Fibroblast of skin of left quadriceps (primary cell): ENCODE results near the gene RGL1.

ENCODE experiments used
- DNase-seq, 2 experiments: peaks; one replicate each; pipeline ENCODE4 v3.0.0-alpha.2; 2013; ENCODE audit warnings: low read depth in 2 of 2

Gene RGL1

DNA sequence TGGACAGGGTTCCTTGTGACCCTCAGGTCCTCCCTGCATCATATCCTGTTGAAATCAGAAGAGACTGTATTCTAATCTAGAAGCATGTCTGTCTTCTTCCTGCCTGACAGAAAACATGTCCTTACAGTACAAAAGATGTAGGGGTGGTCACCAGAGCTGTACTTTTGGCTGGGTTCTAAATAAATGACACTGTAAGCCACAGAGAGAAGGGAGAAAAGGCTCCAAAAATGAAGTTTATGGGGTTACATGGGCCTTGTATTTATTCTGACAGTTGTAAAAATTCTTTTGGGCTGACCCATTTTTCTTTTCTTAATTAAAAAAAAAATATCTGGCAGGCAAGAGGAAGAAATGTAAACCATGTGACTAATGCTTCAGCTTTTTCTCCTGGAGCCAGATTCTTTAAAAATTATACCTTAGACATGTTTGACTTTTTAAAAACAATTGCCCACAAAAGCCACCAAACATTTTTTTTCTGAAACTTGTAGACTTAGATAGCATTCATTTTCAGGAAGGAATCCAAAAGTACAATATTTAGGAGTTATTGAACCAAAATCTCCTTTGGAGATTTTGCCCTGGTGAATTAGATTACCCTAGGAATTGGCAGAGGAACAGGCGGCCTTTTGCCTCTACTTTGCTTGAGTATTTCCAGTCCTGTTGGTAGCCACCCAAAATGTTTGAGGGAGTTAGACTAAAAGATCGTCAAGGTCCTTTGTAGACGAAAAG is 17.1 kb downstream of the RGL1 start:
- no peak for DNase-seq

GRCh38 chr1:183824291-183824690 is 19.4 kb downstream of the RGL1 start:
- DNase-seq, result no peak

- DNase-seq, result no peak
Measured at GRCh38 chr1:183827801-183828200, 22.9 kb downstream of the RGL1 start.

DNA sequence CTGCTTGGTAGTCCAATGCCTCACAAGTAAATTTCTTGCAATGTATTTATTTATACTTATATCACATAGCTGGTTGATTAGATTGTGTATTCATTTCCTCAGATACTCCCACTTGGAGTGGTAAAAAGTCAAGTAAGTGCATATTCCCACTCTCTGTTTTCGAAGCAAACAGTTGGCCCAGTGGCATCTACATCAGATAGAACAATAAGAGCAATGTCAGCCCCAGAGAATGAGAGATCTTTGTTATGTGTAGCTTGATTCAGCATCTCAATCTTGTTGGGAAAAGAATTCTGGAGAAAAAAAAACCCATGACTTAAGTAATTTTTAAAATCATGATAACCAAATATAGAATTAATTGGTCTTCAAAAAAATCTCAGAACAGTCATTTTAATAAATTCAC is 25.5 kb downstream of the RGL1 start:
- DNase-seq, result no peak

DNA sequence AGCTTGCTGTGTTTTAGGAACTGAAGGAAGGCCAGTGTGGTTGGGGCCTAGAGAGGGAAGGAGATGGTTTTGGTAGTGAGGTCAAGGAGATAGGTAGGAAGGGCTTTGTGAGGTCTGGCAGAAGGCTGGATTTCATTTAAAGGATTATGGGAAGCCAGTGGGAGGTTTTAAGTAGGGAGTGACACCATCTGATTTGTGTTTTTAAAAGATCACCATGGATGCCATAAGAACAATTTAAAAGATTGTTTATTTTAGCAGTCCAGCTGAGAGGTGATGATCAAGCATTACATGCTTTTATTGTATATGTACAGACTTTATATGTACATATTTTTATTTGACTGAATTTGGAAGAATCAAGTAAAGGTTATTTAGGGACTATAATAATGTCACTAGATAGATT is 26.4 kb downstream of the RGL1 start:
- no peak for DNase-seq

DNA sequence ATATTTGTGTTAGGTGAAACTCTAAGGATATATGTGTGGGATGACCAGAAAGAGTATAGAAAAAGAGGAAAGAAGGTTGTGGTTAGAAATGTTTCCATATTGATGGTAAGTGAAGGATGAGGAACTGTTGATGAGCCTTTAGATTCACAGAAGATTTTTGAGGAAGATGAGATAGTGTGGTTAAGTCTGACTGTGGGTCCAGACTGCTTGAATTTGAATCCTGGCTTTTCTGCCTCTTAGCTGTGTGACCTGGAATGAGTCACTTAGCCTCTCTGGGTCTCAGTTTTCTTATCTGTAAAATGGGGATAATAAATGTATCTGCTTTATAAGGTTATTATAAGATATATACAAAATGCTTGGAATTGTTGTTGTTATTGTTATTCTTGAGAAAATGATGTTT is 27.5 kb downstream of the RGL1 start:
- no peak for DNase-seq

- no peak for DNase-seq
Measured at GRCh38 chr1:183834568-183834967, 29.6 kb downstream of the RGL1 start.

DNA sequence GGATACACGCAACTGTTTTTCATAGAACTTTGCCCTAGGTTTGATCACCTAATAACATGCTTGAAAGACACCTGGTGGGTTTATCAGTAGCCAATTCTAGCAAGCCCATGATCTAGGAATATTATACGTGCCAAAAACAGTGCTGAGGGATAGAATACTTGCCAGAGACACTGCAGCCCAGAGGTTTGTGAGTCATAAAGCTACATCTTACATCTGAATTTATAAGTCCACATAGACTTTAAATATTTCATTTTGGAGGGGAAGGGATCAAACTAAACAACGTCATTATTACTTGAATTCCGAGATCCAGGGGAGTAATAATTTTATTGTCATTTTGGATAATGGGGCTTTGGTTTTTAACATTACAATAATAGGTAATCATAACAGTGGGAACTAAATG is 31.7 kb downstream of the RGL1 start:
- no peak for DNase-seq

- no peak for DNase-seq
Measured at GRCh38 chr1:183837062-183837461, 32.1 kb downstream of the RGL1 start.

- no peak for DNase-seq
Measured at GRCh38 chr1:183838221-183838620, 33.3 kb downstream of the RGL1 start.

- no peak for DNase-seq
Measured at GRCh38 chr1:183840140-183840539, 35.2 kb downstream of the RGL1 start.

GRCh38 chr1:183841550-183841949 is 36.6 kb downstream of the RGL1 start:
- DNase-seq, result no peak

- peak; percentile 95 to 96 for DNase-seq
Measured at GRCh38 chr1:183841950-183842794, 37.3 kb downstream of the RGL1 start.

DNA sequence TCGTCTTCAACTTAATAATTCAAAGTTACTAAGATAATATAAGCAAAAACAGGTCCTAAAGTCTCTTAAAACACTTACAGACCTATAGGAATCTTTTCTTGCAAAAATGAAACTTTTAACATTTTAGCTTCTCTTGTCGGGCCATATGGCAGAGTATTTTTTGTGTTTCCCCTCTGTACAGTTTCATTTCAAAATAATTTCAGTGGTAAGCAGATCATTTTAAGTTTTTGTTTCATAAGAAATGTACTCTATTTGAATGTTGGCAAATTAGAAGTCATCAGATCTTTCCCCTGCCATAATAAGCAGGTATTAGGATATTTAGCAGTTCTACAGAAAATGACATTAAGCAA is 37.9 kb downstream of the RGL1 start:
- DNase-seq, result no peak

- no peak for DNase-seq
Measured at GRCh38 chr1:183844806-183845205, 39.9 kb downstream of the RGL1 start.

DNA sequence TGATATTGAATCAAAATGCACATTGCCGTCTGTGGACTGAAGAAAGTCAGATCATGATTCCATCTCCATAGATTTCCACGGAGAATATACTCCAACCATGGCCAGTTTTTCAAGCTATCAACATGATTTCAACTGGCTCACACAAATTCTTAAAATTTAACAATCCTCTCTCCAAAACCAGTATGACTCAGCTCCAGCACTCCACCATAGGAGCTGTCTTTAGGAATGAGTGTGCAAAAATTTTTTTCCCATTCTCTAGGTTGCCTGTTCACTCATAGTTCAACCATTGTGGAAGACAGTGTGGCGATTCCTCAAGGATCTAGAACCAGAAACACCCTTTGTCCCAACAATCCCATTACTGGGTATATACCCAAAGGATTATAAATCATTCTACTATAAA is 40.8 kb downstream of the RGL1 start:
- no peak for DNase-seq

DNA sequence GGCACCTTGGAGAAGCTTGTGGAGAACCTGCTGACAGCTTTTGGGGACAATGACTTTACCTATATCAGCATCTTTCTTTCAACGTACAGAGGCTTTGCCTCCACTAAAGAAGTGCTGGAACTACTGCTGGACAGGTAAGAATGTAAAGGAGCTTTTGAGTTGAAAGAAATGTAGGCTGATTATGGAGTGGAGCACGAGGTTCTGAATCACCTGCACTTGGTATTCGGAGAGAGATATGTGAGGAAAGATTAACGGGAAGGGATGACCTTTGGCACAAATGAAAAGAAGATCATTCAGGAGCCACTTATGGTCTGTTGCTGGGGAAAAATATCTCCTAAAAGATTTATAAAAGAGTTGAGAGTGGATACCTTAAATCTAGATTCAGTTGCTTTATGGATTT is 42.7 kb downstream of the RGL1 start:
- DNase-seq, result no peak

DNA sequence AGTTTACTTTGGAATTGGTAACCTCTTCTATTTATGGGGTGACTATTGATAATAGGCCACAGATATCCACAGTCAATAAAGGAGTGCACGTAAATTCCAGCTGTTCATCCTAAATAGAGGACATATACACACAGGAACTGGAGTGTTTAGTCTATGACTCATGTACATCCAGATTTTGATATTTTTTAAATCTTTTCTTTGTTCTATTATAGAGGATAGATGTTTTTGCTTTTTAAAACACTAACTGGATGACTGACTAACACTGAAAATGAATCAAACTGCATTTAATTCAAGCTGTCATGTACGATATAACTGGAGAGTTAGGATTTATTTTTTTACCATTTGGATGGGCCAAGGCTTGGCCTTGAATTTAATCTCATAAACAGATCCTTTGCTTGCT is 45.9 kb downstream of the RGL1 start:
- no peak for DNase-seq

- DNase-seq, result no peak
Measured at GRCh38 chr1:183859119-183859518, 54.2 kb downstream of the RGL1 start.

DNA sequence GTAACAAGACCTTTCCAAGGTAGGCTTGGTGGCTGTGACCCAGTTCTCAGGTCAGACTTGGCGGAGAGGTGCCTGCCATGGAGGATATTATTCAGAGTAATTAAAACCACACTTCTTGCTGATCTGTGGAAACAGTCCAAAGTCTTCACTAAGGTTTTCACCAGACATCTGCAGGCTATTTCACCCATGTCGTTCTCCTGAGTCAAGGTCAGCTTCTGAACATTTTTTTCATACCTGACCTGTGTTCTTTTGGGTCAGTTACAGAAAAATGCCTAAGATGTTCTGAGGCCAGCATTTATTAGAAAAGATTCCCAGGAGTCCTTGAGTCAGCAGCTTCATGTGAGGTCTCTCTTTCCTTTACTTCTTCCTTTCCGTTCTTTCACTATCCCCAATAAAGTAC is 54.9 kb downstream of the RGL1 start:
- peak; percentile 48 to 53 for DNase-seq

GRCh38 chr1:183862967-183863366 is 58.0 kb downstream of the RGL1 start:
- no peak for DNase-seq

GRCh38 chr1:183863852-183864251 is 58.9 kb downstream of the RGL1 start:
- DNase-seq, result no peak

- no peak for DNase-seq
Measured at GRCh38 chr1:183864611-183865010, 59.7 kb downstream of the RGL1 start.
